Keratinocyte (primary cell): ENCODE data around the gene COG6. TPM values are rescaled to one million over a fixed set of nuclear protein-coding genes. Genes with fewer than 3 reads are reported as not detected.

Experiments used
- DNase-seq: peaks from one replicate; pipeline ENCODE4 v3.0.0-alpha.2; 2011; ENCODE audit warnings: low read depth, missing footprints, low spot score
- FAIRE-seq: peaks from 2 replicates; lab custom pipeline; 2011; peaks lifted over from hg19 to GRCh38; lab: Jason Lieb, UNC
- H2AFZ ChIP-seq: 2 replicates; pipeline ENCODE4 v1.6.0; 2012; ENCODE audit warnings: low read length, control low read depth, inconsistent platforms; ENCODE audit not compliant: control insufficient read depth
- H3K27ac ChIP-seq: 2 replicates; pipeline ENCODE4 v1.5.1; 2011; ENCODE audit warnings: low read length; ENCODE audit not compliant: control insufficient read depth, insufficient read depth
- H3K27me3 ChIP-seq: 3 replicates; pipeline ENCODE4 v1.6.0; 2011; ENCODE audit warnings: low read length; ENCODE audit not compliant: control insufficient read depth, insufficient read depth; ENCODE audit errors: extremely low read depth
- H3K36me3 ChIP-seq, 2 experiments: 2 replicates in 1 of 2; 3 replicates in 1 of 2; pipeline ENCODE4 v1.5.1; 2011; ENCODE audit warnings: low read length in 2 of 2, mild to moderate bottlenecking in 1 of 2; ENCODE audit not compliant: control insufficient read depth in 2 of 2, insufficient read depth in 2 of 2; ENCODE audit errors: extremely low read depth in 1 of 2
- H3K4me1 ChIP-seq: 3 replicates; pipeline ENCODE4 v1.5.1; 2011; ENCODE audit warnings: low read length; ENCODE audit not compliant: control insufficient read depth, insufficient read depth; ENCODE audit errors: extremely low read depth
- H3K4me2 ChIP-seq: 3 replicates; pipeline ENCODE4 v1.6.0; 2011; ENCODE audit warnings: low read depth, low read length; ENCODE audit not compliant: control insufficient read depth, insufficient read depth; ENCODE audit errors: extremely low read depth
- H3K4me3 ChIP-seq, 3 experiments: fragments of 200-600 bp in 1 of 3; sonication (generic) in 1 of 3; 2 replicates in 2 of 3; 3 replicates in 1 of 3; pipeline ENCODE4 v1.5.1; 2011 to 2016; ENCODE audit warnings: low read length in 3 of 3, mild to moderate bottlenecking in 3 of 3, control low read depth in 2 of 3, inconsistent platforms in 1 of 3, low read depth in 1 of 3, mixed read lengths in 1 of 3, mixed run types in 1 of 3, moderate library complexity in 1 of 3; ENCODE audit not compliant: control insufficient read depth in 2 of 3, insufficient read depth in 2 of 3; ENCODE audit errors: extremely low read depth in 1 of 3
- H3K79me2 ChIP-seq: 2 replicates; pipeline ENCODE4 v1.6.0; 2012; ENCODE audit warnings: low read length; ENCODE audit not compliant: control insufficient read depth, insufficient read depth
- H3K9ac ChIP-seq: 3 replicates; pipeline ENCODE4 v1.6.0; 2011; ENCODE audit warnings: low read length; ENCODE audit not compliant: control insufficient read depth, insufficient read depth; ENCODE audit errors: extremely low read depth
- H3K9me1 ChIP-seq: 3 replicates; pipeline ENCODE4 v1.6.0; 2011; ENCODE audit warnings: low read length; ENCODE audit not compliant: control insufficient read depth, insufficient read depth; ENCODE audit errors: extremely low read depth
- H3K9me3 ChIP-seq: 2 replicates; pipeline ENCODE4 v1.5.1; 2012; ENCODE audit warnings: low read depth, low read length; ENCODE audit not compliant: control insufficient read depth
- H4K20me1 ChIP-seq: 3 replicates; pipeline ENCODE4 v1.6.0; 2011; ENCODE audit warnings: low read length; ENCODE audit not compliant: control insufficient read depth, insufficient read depth; ENCODE audit errors: extremely low read depth
- EZH2 ChIP-seq: IDR thresholded peaks from one replicate; pipeline ENCODE4 v1.6.1; 2012; ENCODE audit warnings: inconsistent platforms, mild to moderate bottlenecking, low read length, moderate library complexity
- dilution Hi-C: fragments of 300-500 bp; cut with MboI; formaldehyde crosslinking; loops from one replicate; pipeline ENCODE4 v1.7.0; 2020; ENCODE audit warnings: low sequenced_read_pairs; ENCODE audit not compliant: extremely low pct_ligation_motif_present
- polyA plus RNA-seq, 5 experiments: library from polyadenylated mRNA; depleted of rRNA in 3 of 5; stranded (reverse) in 3 of 5; stranded (forward) in 1 of 5; unstranded in 1 of 5; fragments of >200 nt; gene quantifications; 1 replicate in 1 of 5; 2 replicates in 3 of 5; 3 replicates in 1 of 5; pipeline versions ENCODE4 v1.2.1 to v1.2.3, GENCODE V29; 2011 to 2012; ENCODE audit warnings: missing spikeins in 2 of 5, low read depth in 1 of 5, low replicate concordance in 1 of 5
- TF ChIP-seq, protein P1 (sequence below), 3 experiments: IDR thresholded peaks in 1 of 3; conservative IDR thresholded peaks in 1 of 3; optimal IDR thresholded peaks in 1 of 3; 2 replicates in 2 of 3; 3 replicates in 1 of 3; pipeline versions ENCODE3 to v1.5.1; 2011; ENCODE audit warnings: low read length in 3 of 3, mild to moderate bottlenecking in 3 of 3, moderate library complexity in 2 of 3, control low read depth in 1 of 3, inconsistent platforms in 1 of 3; ENCODE audit not compliant: insufficient read depth in 2 of 3; ENCODE audit errors: extremely low read depth in 1 of 3

Gene COG6
- polyA plus RNA-seq, 1 donor (not counting 4 experiments of a cell fraction or from before 2014, with no cell fraction given), result 25.5 TPM

DNA sequence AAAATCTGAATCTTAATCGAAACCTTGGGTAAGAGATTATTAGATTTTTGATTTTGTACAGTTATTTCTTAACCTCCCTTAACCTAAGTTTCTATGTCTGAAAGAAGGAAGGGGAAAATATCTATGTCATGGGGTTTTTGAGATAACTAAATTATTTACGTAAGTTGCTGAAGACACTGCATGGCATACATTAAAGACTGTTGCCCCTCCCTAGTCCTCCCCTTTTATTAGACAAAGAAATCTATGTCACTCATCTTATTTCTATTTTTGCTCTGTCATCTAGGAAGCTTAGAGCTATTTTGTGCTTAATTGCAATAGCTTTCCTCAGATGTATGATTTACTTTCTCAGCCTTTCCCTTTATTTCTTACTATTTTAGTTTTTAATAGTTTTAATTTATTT is 15.0 kb downstream of the COG6 start:
- no peaks in the 10 kb centered on the region for H3K9me1 ChIP-seq
- no peak for TF ChIP-seq EZH2
- TF ChIP-seq, protein P1, sequence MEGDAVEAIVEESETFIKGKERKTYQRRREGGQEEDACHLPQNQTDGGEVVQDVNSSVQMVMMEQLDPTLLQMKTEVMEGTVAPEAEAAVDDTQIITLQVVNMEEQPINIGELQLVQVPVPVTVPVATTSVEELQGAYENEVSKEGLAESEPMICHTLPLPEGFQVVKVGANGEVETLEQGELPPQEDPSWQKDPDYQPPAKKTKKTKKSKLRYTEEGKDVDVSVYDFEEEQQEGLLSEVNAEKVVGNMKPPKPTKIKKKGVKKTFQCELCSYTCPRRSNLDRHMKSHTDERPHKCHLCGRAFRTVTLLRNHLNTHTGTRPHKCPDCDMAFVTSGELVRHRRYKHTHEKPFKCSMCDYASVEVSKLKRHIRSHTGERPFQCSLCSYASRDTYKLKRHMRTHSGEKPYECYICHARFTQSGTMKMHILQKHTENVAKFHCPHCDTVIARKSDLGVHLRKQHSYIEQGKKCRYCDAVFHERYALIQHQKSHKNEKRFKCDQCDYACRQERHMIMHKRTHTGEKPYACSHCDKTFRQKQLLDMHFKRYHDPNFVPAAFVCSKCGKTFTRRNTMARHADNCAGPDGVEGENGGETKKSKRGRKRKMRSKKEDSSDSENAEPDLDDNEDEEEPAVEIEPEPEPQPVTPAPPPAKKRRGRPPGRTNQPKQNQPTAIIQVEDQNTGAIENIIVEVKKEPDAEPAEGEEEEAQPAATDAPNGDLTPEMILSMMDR (optimal IDR thresholded peaks at IDR 0.05 in 1 of 3, IDR thresholded peaks at IDR 0.05 in 1 of 3, conservative IDR thresholded peaks at IDR 0.05 in 1 of 3; ENCODE audit: extremely low read depth in 1 of 3, insufficient read depth in 2 of 3, low read length in 3 of 3), result no peak
- H3K79me2 ChIP-seq, result no peaks in the 10 kb centered on the region
- H3K4me3 ChIP-seq, result no peak overlapping the region
- no peaks in the 10 kb centered on the region for H3K27me3 ChIP-seq
- dilution Hi-C loops, result no loop called here
- no peaks in the 10 kb centered on the region for H3K9me3 ChIP-seq
- H3K27ac ChIP-seq, result no peak overlapping the region
- H3K36me3 ChIP-seq, result no peaks in the 10 kb centered on the region
- no peak overlapping the region for H3K4me2 ChIP-seq
- no peaks in the 10 kb centered on the region for H4K20me1 ChIP-seq
- no peak for FAIRE-seq
- H3K4me1 ChIP-seq, result no peaks in the 10 kb centered on the region
- DNase-seq, result no peak
- H3K9ac ChIP-seq, result no peak overlapping the region
- H2AFZ ChIP-seq, result no peak overlapping the region

DNA sequence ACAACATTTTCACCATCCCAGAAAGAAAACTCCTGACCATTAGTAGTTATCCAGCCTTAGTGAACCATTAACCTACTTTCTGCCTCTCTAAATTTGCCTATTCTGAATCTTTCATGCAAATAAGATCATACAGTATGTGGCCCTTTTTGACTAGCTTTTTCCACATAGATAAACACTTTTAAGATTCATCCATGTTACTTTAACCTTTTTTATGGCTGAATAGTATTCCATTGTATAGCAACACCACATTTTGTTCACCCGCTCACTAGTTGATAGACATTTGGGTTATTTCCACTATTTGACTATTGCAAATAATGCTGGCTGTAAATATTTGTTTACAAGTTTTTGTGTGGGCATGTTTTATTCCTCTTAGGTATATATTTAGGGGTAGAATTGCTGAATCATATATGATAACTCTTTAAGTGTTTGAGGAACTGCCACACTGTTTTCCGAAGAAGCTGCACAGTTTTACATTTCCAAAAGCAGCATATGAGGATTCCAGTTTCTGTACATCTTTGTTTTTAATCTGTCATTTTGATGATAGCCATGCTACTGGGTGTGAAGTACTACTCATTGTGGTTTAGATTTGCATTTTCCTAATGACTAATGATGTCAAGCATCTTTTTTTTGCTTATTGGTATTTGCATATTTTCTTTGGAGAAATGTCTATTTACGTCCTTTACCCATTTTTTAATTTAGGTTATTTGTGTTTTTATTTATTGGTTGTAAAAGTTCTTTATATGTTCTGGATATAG is 17.1 kb downstream of the COG6 start:
- dilution Hi-C loops, result no loop called here
- H3K9ac ChIP-seq, result no peak overlapping the region

More for the DNA sequence above, 17.1 kb downstream of the COG6 start:
- H3K36me3 ChIP-seq, result no peaks in the 10 kb centered on the region
- FAIRE-seq, result no peak
- H4K20me1 ChIP-seq, result no peaks in the 10 kb centered on the region
- H3K79me2 ChIP-seq, result no peaks in the 10 kb centered on the region
- no peak overlapping the region for H3K4me2 ChIP-seq
- no peak overlapping the region for H3K4me3 ChIP-seq
- no peak overlapping the region for H2AFZ ChIP-seq
- DNase-seq, result no peak
- no peaks in the 10 kb centered on the region for H3K9me3 ChIP-seq
- H3K27ac ChIP-seq, result no peak overlapping the region
- TF ChIP-seq, protein P1 (optimal IDR thresholded peaks at IDR 0.05 in 1 of 3, IDR thresholded peaks at IDR 0.05 in 1 of 3, conservative IDR thresholded peaks at IDR 0.05 in 1 of 3; ENCODE audit: extremely low read depth in 1 of 3, insufficient read depth in 2 of 3, low read length in 3 of 3), result no peak
- no peak for TF ChIP-seq EZH2
- no peaks in the 10 kb centered on the region for H3K9me1 ChIP-seq
- H3K27me3 ChIP-seq, result no peaks in the 10 kb centered on the region
- H3K4me1 ChIP-seq, result no peaks in the 10 kb centered on the region
